Endothelial cell of umbilical vein (primary cell): ENCODE results near the gene MACROD2. TPM values are rescaled to one million over a fixed set of nuclear protein-coding genes. Genes with fewer than 3 reads are reported as not detected.

Experiments used
- BruUV-seq: library from RNA; stranded (reverse); fragments of 400-500 nt; replicated peaks from 2 replicates; lab custom pipeline; 2021; lab: Mats Ljungman, UMichigan
- CTCF ChIA-PET: fragments of 300-600, 350-600 bp; sonication (Branson Sonifier 250); formaldehyde crosslinking; loops from one replicate; lab custom pipeline; 2021; ENCODE audit warnings: antibody characterized with exemption, inconsistent platforms; lab: Charles Lee
- POLR2A ChIA-PET: fragments of 300-600, 350-600 bp; sonication (Branson Sonifier 250); formaldehyde crosslinking; loops from one replicate; lab custom pipeline; 2021; ENCODE audit warnings: antibody characterized with exemption, inconsistent platforms; lab: Charles Lee
- DNase-seq: peaks from one replicate; pipeline ENCODE4 v3.0.0-alpha.2; 2011; ENCODE audit warnings: low read depth, low spot score
- FAIRE-seq: peaks from 2 replicates; lab custom pipeline; 2011; peaks lifted over from hg19 to GRCh38; lab: Jason Lieb, UNC
- H2AFZ ChIP-seq: 2 replicates; pipeline ENCODE4 v1.6.0; 2012; ENCODE audit warnings: low read depth, low read length, control low read depth, inconsistent platforms
- H3K27ac ChIP-seq: 2 replicates; pipeline ENCODE4 v1.5.1; 2011; ENCODE audit warnings: low read depth, mild to moderate bottlenecking, control low read depth, low read length, moderate library complexity; ENCODE audit not compliant: insufficient read depth
- H3K27me3 ChIP-seq, 2 experiments: 2 replicates each; pipeline versions ENCODE4 v1.6.0 to v1.6.1; 2011; ENCODE audit warnings: low read length in 2 of 2, mixed read lengths in 1 of 2; ENCODE audit not compliant: control insufficient read depth in 2 of 2, insufficient read depth in 2 of 2
- H3K36me3 ChIP-seq, 2 experiments: 2 replicates in 1 of 2; 3 replicates in 1 of 2; pipeline ENCODE4 v1.5.1; 2011; ENCODE audit warnings: low read length in 2 of 2, mild to moderate bottlenecking in 1 of 2, moderate library complexity in 1 of 2; ENCODE audit not compliant: control insufficient read depth in 2 of 2, insufficient read depth in 2 of 2; ENCODE audit errors: extremely low read depth in 1 of 2
- H3K4me1 ChIP-seq: 3 replicates; pipeline ENCODE4 v1.5.1; 2011; ENCODE audit warnings: mild to moderate bottlenecking, low read length; ENCODE audit not compliant: control insufficient read depth, insufficient read depth; ENCODE audit errors: extremely low read depth
- H3K4me2 ChIP-seq: 2 replicates; pipeline ENCODE4 v1.6.1; 2011; ENCODE audit warnings: low read length, control low read depth, mixed read lengths; ENCODE audit not compliant: insufficient read depth
- H3K4me3 ChIP-seq, 3 experiments: fragments of 200-600 bp in 1 of 3; sonication (generic), shearing (Covaris generic) in 1 of 3; replicated peaks in 1 of 3; 2 replicates each; pipeline ENCODE4 v1.5.1; 2011 to 2016; ENCODE audit warnings: control low read depth in 3 of 3, low read length in 3 of 3, mild to moderate bottlenecking in 2 of 3, inconsistent platforms in 1 of 3, low read depth in 1 of 3, moderate library complexity in 1 of 3; ENCODE audit not compliant: insufficient read depth in 1 of 3
- H3K79me2 ChIP-seq: 2 replicates; pipeline ENCODE4 v1.6.0; 2012; ENCODE audit warnings: low read length, inconsistent platforms; ENCODE audit not compliant: control insufficient read depth, insufficient read depth
- H3K9ac ChIP-seq: replicated peaks from 2 replicates; pipeline ENCODE3; 2011; ENCODE audit warnings: low read length, control low read depth; ENCODE audit not compliant: insufficient read depth; ENCODE audit errors: extremely low read depth
- H3K9me1 ChIP-seq: replicated peaks from 3 replicates; pipeline ENCODE4 v1.6.0; 2011; ENCODE audit warnings: mild to moderate bottlenecking, low read length; ENCODE audit not compliant: control insufficient read depth, insufficient read depth; ENCODE audit errors: extremely low read depth
- H3K9me3 ChIP-seq: replicated peaks from 2 replicates; pipeline ENCODE4 v1.5.1; 2012; ENCODE audit warnings: low read length, inconsistent platforms; ENCODE audit not compliant: control insufficient read depth, insufficient read depth
- H4K20me1 ChIP-seq: replicated peaks from 2 replicates; pipeline ENCODE3; 2011; ENCODE audit warnings: mild to moderate bottlenecking, low read length; ENCODE audit not compliant: control insufficient read depth, insufficient read depth; ENCODE audit errors: extremely low read depth
- CTCF ChIP-seq, 2 donors: IDR thresholded peaks; 1 replicate in 1 of 2; 2 replicates in 1 of 2; pipeline ENCODE4 v1.5.1; 2011; ENCODE audit warnings: low read length in 2 of 2, mild to moderate bottlenecking in 2 of 2, moderate library complexity in 2 of 2, control low read depth in 1 of 2, inconsistent platforms in 1 of 2, low read depth in 1 of 2; ENCODE audit not compliant: insufficient read depth in 1 of 2; ENCODE audit errors: extremely low read depth in 1 of 2
- EZH2 ChIP-seq: IDR thresholded peaks from 2 replicates; pipeline ENCODE4 v1.6.1; 2012; ENCODE audit warnings: borderline replicate concordance, low read depth, mild to moderate bottlenecking, moderate library complexity, low read length, inconsistent platforms; ENCODE audit not compliant: severe bottlenecking
- FOS ChIP-seq: IDR thresholded peaks from 2 replicates; pipeline ENCODE4 v1.6.1; 2011; ENCODE audit warnings: mild to moderate bottlenecking, low read length, moderate library complexity, borderline replicate concordance; ENCODE audit not compliant: insufficient read depth
- GATA2 ChIP-seq: IDR thresholded peaks from 2 replicates; pipeline ENCODE4 v1.7.0; 2011; ENCODE audit warnings: low read depth, mild to moderate bottlenecking, moderate library complexity, mixed read lengths, low read length; ENCODE audit not compliant: insufficient read length, insufficient read depth
- JUN ChIP-seq: IDR thresholded peaks from 2 replicates; pipeline ENCODE4 v1.6.1; 2011; ENCODE audit warnings: borderline replicate concordance, low read depth; ENCODE audit not compliant: insufficient read length, insufficient read depth
- MYC ChIP-seq: IDR thresholded peaks from one replicate; pipeline ENCODE4 v1.6.1; 2011; ENCODE audit warnings: mild to moderate bottlenecking, low read depth, low read length
- POLR2A ChIP-seq: IDR thresholded peaks from 2 replicates; pipeline ENCODE4 v1.6.1; 2012; ENCODE audit warnings: low read depth, mild to moderate bottlenecking, control low read depth, low read length
- POLR2AphosphoS5 ChIP-seq: IDR thresholded peaks from 2 replicates; pipeline ENCODE4 v1.6.1; 2012; ENCODE audit warnings: low read depth, mild to moderate bottlenecking, control low read depth, low read length, moderate library complexity; ENCODE audit not compliant: insufficient read depth
- dilution Hi-C: fragments of 300-500 bp; cut with MboI; formaldehyde crosslinking; loops from one replicate; pipeline ENCODE4 v1.15.0; 2019; ENCODE audit warnings: low sequenced_read_pairs; ENCODE audit not compliant: extremely low pct_ligation_motif_present
- intact Hi-C: fragments of 100-400 bp; cut with micrococcal nuclease; formaldehyde crosslinking; loops from one replicate; pipeline ENCODE4 v1.10.0; 2022
- polyA plus RNA-seq, 4 experiments: library from polyadenylated mRNA; depleted of rRNA in 3 of 4; stranded (reverse) in 3 of 4; unstranded in 1 of 4; fragments of >200 nt; gene quantifications; 2 replicates each; pipeline versions ENCODE4 v1.2.1 to v1.2.3, GENCODE V29; 2011 to 2012; ENCODE audit warnings: missing spikeins in 1 of 4
- total RNA-seq: library from RNA; stranded (reverse); gene quantifications from 2 replicates; pipeline ENCODE4 v1.2.3, GENCODE V29; 2021
- TF ChIP-seq, protein P1 (sequence below): IDR thresholded peaks from 2 replicates; pipeline ENCODE4 v1.6.1; 2011; ENCODE audit not compliant: insufficient read depth, insufficient read length

MACROD2 gene
- total and polyA plus RNA-seq, 2 donors (not counting 3 experiments of a cell fraction or from before 2014, with no cell fraction given): 0.11 to 0.73 TPM

DNA sequence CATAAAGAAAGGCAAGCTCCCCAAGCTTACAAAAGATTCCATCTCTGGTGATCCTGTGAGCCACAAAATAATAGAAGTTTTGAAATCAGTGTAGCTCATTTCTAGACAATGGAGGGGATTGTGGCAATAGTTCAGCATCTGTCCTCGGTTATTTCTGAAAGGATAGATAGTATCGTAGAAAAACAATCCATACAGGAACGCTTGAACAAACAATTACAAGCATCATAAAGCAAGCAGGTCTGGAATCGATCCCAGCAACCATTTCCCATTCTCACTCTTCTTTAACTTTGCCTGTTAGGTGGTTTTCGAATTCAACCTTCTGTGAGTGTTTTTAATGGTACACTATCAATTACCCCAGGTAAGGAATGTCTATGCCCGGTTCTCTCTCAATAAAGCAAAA is 1646.8 kb downstream of the MACROD2 start:
- ChIA-PET CTCF (interaction anchor here (1.2 kb wide), 1 partner anchor 12 kb away, joined by 7 read pairs; no protein-coding TSS in a partner anchor), POLR2A (no interaction called here)
- no peak for TF ChIP-seq EZH2
- no peak for TF ChIP-seq MYC
- no peak for TF ChIP-seq JUN
- TF ChIP-seq CTCF (IDR thresholded peaks at IDR 0.05; ENCODE audit: extremely low read depth in 1 of 2, insufficient read depth in 1 of 2, low read depth in 1 of 2, low read length in 2 of 2): no peak
- TF ChIP-seq FOS: no peak
- no peak for TF ChIP-seq GATA2
- TF ChIP-seq POLR2A: no peak
- TF ChIP-seq POLR2AphosphoS5: no peak
- TF ChIP-seq, protein P1, sequence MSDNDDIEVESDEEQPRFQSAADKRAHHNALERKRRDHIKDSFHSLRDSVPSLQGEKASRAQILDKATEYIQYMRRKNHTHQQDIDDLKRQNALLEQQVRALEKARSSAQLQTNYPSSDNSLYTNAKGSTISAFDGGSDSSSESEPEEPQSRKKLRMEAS: no peak
- intact Hi-C loops (loop anchor here (5.0 kb wide), 1 partner anchor 60 kb away; no protein-coding TSS in a partner anchor), dilution Hi-C loops (no loop called here)
- no peaks in the 10 kb centered on the region for H3K9me3 ChIP-seq
- H4K20me1 ChIP-seq: no peaks in the 10 kb centered on the region
- no peaks in the 10 kb centered on the region for H3K9me1 ChIP-seq
- peak; percentile 65 for DNase-seq
- peak; percentile 46 for FAIRE-seq
- H3K4me1 ChIP-seq: peaks cover 5% of the 10 kb centered on the region
- H3K27me3 ChIP-seq: peaks cover 0 to 2% of the 10 kb centered on the region in 2 experiments
- no peak overlapping the region for H3K4me2 ChIP-seq
- H3K79me2 ChIP-seq: no peaks in the 10 kb centered on the region
- H3K9ac ChIP-seq: no peak overlapping the region
- no TSS peak for BruUV-seq
- no peaks in the 10 kb centered on the region for H3K36me3 ChIP-seq
- H3K27ac ChIP-seq: no peak overlapping the region
- H3K4me3 ChIP-seq: no peak overlapping the region
- H2AFZ ChIP-seq: no peak overlapping the region
